Measurements from ENCODE around the gene FSCN2. TPM values are rescaled to one million over a fixed set of nuclear protein-coding genes. Genes with fewer than 3 reads are reported as not detected.
A peak's percentile ranks its signal among the peaks of the same experiment; 100 is the strongest.

The FSCN2 gene
- total RNA-seq, 4 donors from 2014 or later: 9.7 to 20.7 (median 17.0) TPM

GRCh38 chr17:81550830-81551457 is 22.8 kb downstream of the FSCN2 start:
- intact Hi-C loops (cut with DNase I): no loop called here
- H3K9me3 ChIP-seq: no peaks in the 10 kb centered on the region
- no peaks in the 10 kb centered on the region for H3K27me3 ChIP-seq
- no peak overlapping the region for H3K27ac ChIP-seq
- TF ChIP-seq CTCF (IDR thresholded peaks at IDR 0.05) (no peak), POLR2A (IDR thresholded peaks at IDR 0.05) (no peak)
- H3K4me3 ChIP-seq (replicated peaks in 1 of 3): peak overlapping the region in 1 of 3 donors; percentile 97
- H3K4me1 ChIP-seq: peaks cover 14 to 27% of the 10 kb centered on the region in 2 donors
- H3K36me3 ChIP-seq: peaks cover 11 to 12% of the 10 kb centered on the region in 2 donors
- 74 to 80% methylated on average over 21 to 23 of the region's 27 CpGs for WGBS, 2 donors
- DNase-seq: no peak

- 3 to 13% methylated on average over 8 to 16 of the region's 69 CpGs for WGBS, 2 donors
- Histone ChIP-seq H3K36me3 (peaks cover 7 to 15% of the 10 kb centered on the region in 2 donors), H3K4me3 (replicated peaks in 1 of 3) (peak overlapping the region; percentile 38 to 97 (median 72)), H3K27ac (peak overlapping the region; percentile 31 to 82 (median 42)), H3K27me3 (no peaks in the 10 kb centered on the region), H3K9me3 (no peaks in the 10 kb centered on the region), H3K4me1 (peaks cover 14 to 34% of the 10 kb centered on the region in 2 donors)
- DNase-seq: peak; percentile 45 to 52
- intact Hi-C loops (cut with DNase I): no loop called here
- TF ChIP-seq POLR2A (IDR thresholded peaks at IDR 0.05) (no peak), CTCF (IDR thresholded peaks at IDR 0.05) (no peak)
Observed at GRCh38 chr17:81551458-81552243, 23.5 kb downstream of the FSCN2 start.

- intact Hi-C loops (cut with DNase I): no loop called here
- peak; percentile 75 to 76 for DNase-seq
- H3K4me1 ChIP-seq: peaks cover 14 to 40% of the 10 kb centered on the region in 2 donors
- peak within 1 kb of the TSS; percentile 42 to 82 (median 44) for H3K27ac ChIP-seq
- TF ChIP-seq POLR2A (IDR thresholded peaks at IDR 0.05) (peak in 1 of 2 donors; percentile 83), CTCF (IDR thresholded peaks at IDR 0.05) (no peak)
- 0% methylated on average over 10 of the region's 85 CpGs; no CpG with 5 or more reads in 1 of the 2 donors for WGBS, 2 donors
- no peaks in the 10 kb centered on the region for H3K27me3 ChIP-seq
- peak within 1 kb of the TSS; percentile 38 to 97 (median 72) for H3K4me3 ChIP-seq (replicated peaks in 1 of 3)
- no peaks in the 10 kb centered on the region for H3K9me3 ChIP-seq
- H3K36me3 ChIP-seq: peaks cover 7 to 9% of the 10 kb centered on the region in 2 donors
Observed at GRCh38 chr17:81552244-81553017, 24.3 kb downstream of the FSCN2 start, which contains the start of gene FAAP100. TSS of gene FAAP100 (minus strand) at chr17:81552353. CDS start at chr17:81552330, 23 bp downstream.

- peak overlapping the region; percentile 38 to 97 (median 72) for H3K4me3 ChIP-seq (replicated peaks in 1 of 3)
- TF ChIP-seq CTCF (IDR thresholded peaks at IDR 0.05): peak in 2 of 6 experiments; percentile 1 to 14
- peak in 1 of 2 donors; percentile 33 for TF ChIP-seq POLR2A (IDR thresholded peaks at IDR 0.05)
- H3K27ac ChIP-seq: peak overlapping the region in 2 of 3 donors; percentile 44 to 82
- H3K36me3 ChIP-seq: peaks cover 2 to 4% of the 10 kb centered on the region in 2 donors
- no peaks in the 10 kb centered on the region for H3K9me3 ChIP-seq
- 5 to 7% methylated on average over 11 to 18 of the region's 19 CpGs for WGBS, 2 donors
- DNase-seq: peak; percentile 81 to 89
- H3K4me1 ChIP-seq: peaks cover 14 to 40% of the 10 kb centered on the region in 2 donors
- no peaks in the 10 kb centered on the region for H3K27me3 ChIP-seq
- intact Hi-C loops (cut with DNase I): no loop called here
Observed at GRCh38 chr17:81553018-81553615, 24.9 kb downstream of the FSCN2 start.
